Measurements from ENCODE around the gene TAS2R46.
"Not testable (repeated sequence)": the region's sequence is repeated elsewhere in the genome, so short reads cannot be mapped to it uniquely, and the experiment has no call there.

Gene TAS2R46, protein sequence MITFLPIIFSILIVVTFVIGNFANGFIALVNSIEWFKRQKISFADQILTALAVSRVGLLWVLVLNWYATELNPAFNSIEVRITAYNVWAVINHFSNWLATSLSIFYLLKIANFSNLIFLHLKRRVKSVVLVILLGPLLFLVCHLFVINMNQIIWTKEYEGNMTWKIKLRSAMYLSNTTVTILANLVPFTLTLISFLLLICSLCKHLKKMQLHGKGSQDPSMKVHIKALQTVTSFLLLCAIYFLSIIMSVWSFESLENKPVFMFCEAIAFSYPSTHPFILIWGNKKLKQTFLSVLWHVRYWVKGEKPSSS

GRCh38 chr12:11062194-11062593 is at the start of gene TAS2R46:
Gene TAS2R46 (minus strand): TSS chr12:11062294. CDS start chr12:11062294, 0 bp downstream.
- not testable (repeated sequence) for H3K36me3 ChIP-seq (ENCODE audit: control insufficient read depth in 1 of 2, insufficient read depth in 2 of 2, low read length in 2 of 2); H3K4me1 ChIP-seq (ENCODE audit: control insufficient read depth in 1 of 2, insufficient read depth in 2 of 2, low read length in 2 of 2); H3K4me3 ChIP-seq (ENCODE audit: low read depth in 1 of 2, low read length in 2 of 2); H3K9me3 ChIP-seq (ENCODE audit: control insufficient read depth in 1 of 2, low read length in 2 of 2); H3K27ac ChIP-seq (ENCODE audit: low read depth, low read length); H3K27me3 ChIP-seq (ENCODE audit: control insufficient read depth in 1 of 2, insufficient read depth in 2 of 2, low read length in 2 of 2); H3K9ac ChIP-seq (ENCODE audit: low read depth in 1 of 2, low read length in 2 of 2)

- not testable (repeated sequence) for H3K27ac ChIP-seq (ENCODE audit: low read depth, low read length); H3K27me3 ChIP-seq (ENCODE audit: control insufficient read depth in 1 of 2, insufficient read depth in 2 of 2, low read length in 2 of 2); H3K9ac ChIP-seq (ENCODE audit: low read depth in 1 of 2, low read length in 2 of 2); H3K4me3 ChIP-seq (ENCODE audit: low read depth in 1 of 2, low read length in 2 of 2); H3K4me1 ChIP-seq (ENCODE audit: control insufficient read depth in 1 of 2, insufficient read depth in 2 of 2, low read length in 2 of 2); H3K36me3 ChIP-seq (ENCODE audit: control insufficient read depth in 1 of 2, insufficient read depth in 2 of 2, low read length in 2 of 2); H3K9me3 ChIP-seq (ENCODE audit: control insufficient read depth in 1 of 2, low read length in 2 of 2)
These were observed 49.1 kb upstream of the TAS2R46 start for GRCh38 chr12:11111213-11111612.

- Histone ChIP-seq H3K27ac (ENCODE audit: low read depth, low read length) (no peak overlapping the region), H3K9me3 (ENCODE audit: control insufficient read depth in 1 of 2, low read length in 2 of 2) (peaks cover 0 to 7% of the 10 kb centered on the region in 2 donors), H3K9ac (ENCODE audit: low read depth in 1 of 2, low read length in 2 of 2) (no peak overlapping the region), H3K27me3 (ENCODE audit: control insufficient read depth in 1 of 2, insufficient read depth in 2 of 2, low read length in 2 of 2) (no peaks in the 10 kb centered on the region), H3K4me3 (ENCODE audit: low read depth in 1 of 2, low read length in 2 of 2) (no peak overlapping the region), H3K36me3 (ENCODE audit: control insufficient read depth in 1 of 2, insufficient read depth in 2 of 2, low read length in 2 of 2) (no peaks in the 10 kb centered on the region), H3K4me1 (ENCODE audit: control insufficient read depth in 1 of 2, insufficient read depth in 2 of 2, low read length in 2 of 2) (no peaks in the 10 kb centered on the region)
These were observed 46.8 kb upstream of the TAS2R46 start for GRCh38 chr12:11108862-11109261.

GRCh38 chr12:11107719-11108118 is 45.6 kb upstream of the TAS2R46 start:
- Histone ChIP-seq H3K4me3 (ENCODE audit: low read depth in 1 of 2, low read length in 2 of 2) (no peak overlapping the region), H3K27ac (ENCODE audit: low read depth, low read length) (no peak overlapping the region), H3K4me1 (ENCODE audit: control insufficient read depth in 1 of 2, insufficient read depth in 2 of 2, low read length in 2 of 2) (no peaks in the 10 kb centered on the region), H3K9ac (ENCODE audit: low read depth in 1 of 2, low read length in 2 of 2) (no peak overlapping the region), H3K9me3 (ENCODE audit: control insufficient read depth in 1 of 2, low read length in 2 of 2) (peaks cover 0 to 6% of the 10 kb centered on the region in 2 donors), H3K36me3 (ENCODE audit: control insufficient read depth in 1 of 2, insufficient read depth in 2 of 2, low read length in 2 of 2) (no peaks in the 10 kb centered on the region), H3K27me3 (ENCODE audit: control insufficient read depth in 1 of 2, insufficient read depth in 2 of 2, low read length in 2 of 2) (no peaks in the 10 kb centered on the region)

GRCh38 chr12:11106288-11106687 is 44.2 kb upstream of the TAS2R46 start:
- H3K27ac ChIP-seq (ENCODE audit: low read depth, low read length) = no peak overlapping the region
- H3K4me3 ChIP-seq (ENCODE audit: low read depth in 1 of 2, low read length in 2 of 2) = no peak overlapping the region
- H3K9ac ChIP-seq (ENCODE audit: low read depth in 1 of 2, low read length in 2 of 2) = no peak overlapping the region
- H3K27me3 ChIP-seq (ENCODE audit: control insufficient read depth in 1 of 2, insufficient read depth in 2 of 2, low read length in 2 of 2) = no peaks in the 10 kb centered on the region
- no peaks in the 10 kb centered on the region for H3K4me1 ChIP-seq (ENCODE audit: control insufficient read depth in 1 of 2, insufficient read depth in 2 of 2, low read length in 2 of 2)
- no peaks in the 10 kb centered on the region for H3K9me3 ChIP-seq (ENCODE audit: control insufficient read depth in 1 of 2, low read length in 2 of 2)
- no peaks in the 10 kb centered on the region for H3K36me3 ChIP-seq (ENCODE audit: control insufficient read depth in 1 of 2, insufficient read depth in 2 of 2, low read length in 2 of 2)

- Histone ChIP-seq H3K27ac (ENCODE audit: low read depth, low read length) (no peak overlapping the region), H3K36me3 (ENCODE audit: control insufficient read depth in 1 of 2, insufficient read depth in 2 of 2, low read length in 2 of 2) (no peaks in the 10 kb centered on the region), H3K9ac (ENCODE audit: low read depth in 1 of 2, low read length in 2 of 2) (no peak overlapping the region), H3K27me3 (ENCODE audit: control insufficient read depth in 1 of 2, insufficient read depth in 2 of 2, low read length in 2 of 2) (no peaks in the 10 kb centered on the region), H3K4me3 (ENCODE audit: low read depth in 1 of 2, low read length in 2 of 2) (no peak overlapping the region), H3K9me3 (ENCODE audit: control insufficient read depth in 1 of 2, low read length in 2 of 2) (no peaks in the 10 kb centered on the region), H3K4me1 (ENCODE audit: control insufficient read depth in 1 of 2, insufficient read depth in 2 of 2, low read length in 2 of 2) (no peaks in the 10 kb centered on the region)
These were observed 43.5 kb upstream of the TAS2R46 start for GRCh38 chr12:11105546-11105945.

GRCh38 chr12:11094910-11095309 is 32.8 kb upstream of the TAS2R46 start:
- not testable (repeated sequence) for H3K9me3 ChIP-seq (ENCODE audit: control insufficient read depth in 1 of 2, low read length in 2 of 2); H3K27me3 ChIP-seq (ENCODE audit: control insufficient read depth in 1 of 2, insufficient read depth in 2 of 2, low read length in 2 of 2); H3K36me3 ChIP-seq (ENCODE audit: control insufficient read depth in 1 of 2, insufficient read depth in 2 of 2, low read length in 2 of 2); H3K4me1 ChIP-seq (ENCODE audit: control insufficient read depth in 1 of 2, insufficient read depth in 2 of 2, low read length in 2 of 2); H3K4me3 ChIP-seq (ENCODE audit: low read depth in 1 of 2, low read length in 2 of 2); H3K27ac ChIP-seq (ENCODE audit: low read depth, low read length); H3K9ac ChIP-seq (ENCODE audit: low read depth in 1 of 2, low read length in 2 of 2)

DNA sequence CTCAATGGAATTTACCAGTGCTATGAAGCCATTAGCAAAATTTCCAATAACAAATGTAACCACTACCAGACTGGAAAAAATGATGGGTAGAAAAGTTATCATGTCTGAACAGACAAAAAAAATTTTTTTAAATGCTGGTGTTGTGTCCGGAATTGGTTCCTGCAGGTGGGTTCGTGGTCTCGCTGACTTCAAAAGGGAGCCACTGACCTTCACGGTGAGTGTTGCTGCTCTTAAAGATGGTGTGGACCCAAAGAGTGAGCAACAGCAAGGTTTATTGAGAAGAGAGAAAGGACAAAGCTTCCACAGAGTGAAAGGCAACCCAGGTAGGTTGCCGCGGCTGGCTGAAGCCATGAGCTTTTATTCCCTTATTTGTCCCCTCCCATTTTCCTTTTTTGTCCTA is 30.0 kb upstream of the TAS2R46 start, which contains the start of gene TAS2R43:
TSS of gene TAS2R43 (minus strand) at position 186 of the 400 bp plus-strand sequence. CDS start at position 102, 84 bp downstream.
- no peaks in the 10 kb centered on the region for H3K27me3 ChIP-seq (ENCODE audit: control insufficient read depth in 1 of 2, insufficient read depth in 2 of 2, low read length in 2 of 2)
- H3K36me3 ChIP-seq (ENCODE audit: control insufficient read depth in 1 of 2, insufficient read depth in 2 of 2, low read length in 2 of 2) = no peaks in the 10 kb centered on the region
- no peak within 1 kb of the TSS for H3K4me3 ChIP-seq (ENCODE audit: low read depth in 1 of 2, low read length in 2 of 2)
- no peaks in the 10 kb centered on the region for H3K9me3 ChIP-seq (ENCODE audit: control insufficient read depth in 1 of 2, low read length in 2 of 2)
- no peak within 1 kb of the TSS for H3K9ac ChIP-seq (ENCODE audit: low read depth in 1 of 2, low read length in 2 of 2)
- no peak within 1 kb of the TSS for H3K27ac ChIP-seq (ENCODE audit: low read depth, low read length)
- H3K4me1 ChIP-seq (ENCODE audit: control insufficient read depth in 1 of 2, insufficient read depth in 2 of 2, low read length in 2 of 2) = no peaks in the 10 kb centered on the region

DNA sequence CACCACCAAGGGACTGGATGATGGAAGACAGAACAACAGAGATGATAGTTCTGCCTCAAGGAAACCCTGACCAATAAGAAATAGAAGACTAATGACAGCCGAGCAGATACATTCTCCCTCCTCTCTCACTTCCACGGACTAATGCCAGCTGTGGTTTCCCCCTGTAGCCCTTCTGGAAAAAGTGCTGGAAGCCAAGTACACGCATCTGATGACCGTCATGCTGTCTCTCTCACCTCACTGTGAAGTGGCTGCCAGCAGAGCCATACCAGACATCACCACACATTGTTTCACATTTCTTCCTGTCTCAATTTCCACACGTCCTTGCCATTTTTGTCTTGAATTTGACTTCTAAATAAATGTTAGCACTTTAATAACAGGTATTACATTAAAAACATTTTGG is 27.2 kb upstream of the TAS2R46 start:
- Histone ChIP-seq H3K36me3 (ENCODE audit: control insufficient read depth in 1 of 2, insufficient read depth in 2 of 2, low read length in 2 of 2) (no peaks in the 10 kb centered on the region), H3K27me3 (ENCODE audit: control insufficient read depth in 1 of 2, insufficient read depth in 2 of 2, low read length in 2 of 2) (no peaks in the 10 kb centered on the region), H3K9ac (ENCODE audit: low read depth in 1 of 2, low read length in 2 of 2) (no peak overlapping the region), H3K4me1 (ENCODE audit: control insufficient read depth in 1 of 2, insufficient read depth in 2 of 2, low read length in 2 of 2) (no peaks in the 10 kb centered on the region), H3K9me3 (ENCODE audit: control insufficient read depth in 1 of 2, low read length in 2 of 2) (no peaks in the 10 kb centered on the region), H3K4me3 (ENCODE audit: low read depth in 1 of 2, low read length in 2 of 2) (no peak overlapping the region), H3K27ac (ENCODE audit: low read depth, low read length) (no peak overlapping the region)

DNA sequence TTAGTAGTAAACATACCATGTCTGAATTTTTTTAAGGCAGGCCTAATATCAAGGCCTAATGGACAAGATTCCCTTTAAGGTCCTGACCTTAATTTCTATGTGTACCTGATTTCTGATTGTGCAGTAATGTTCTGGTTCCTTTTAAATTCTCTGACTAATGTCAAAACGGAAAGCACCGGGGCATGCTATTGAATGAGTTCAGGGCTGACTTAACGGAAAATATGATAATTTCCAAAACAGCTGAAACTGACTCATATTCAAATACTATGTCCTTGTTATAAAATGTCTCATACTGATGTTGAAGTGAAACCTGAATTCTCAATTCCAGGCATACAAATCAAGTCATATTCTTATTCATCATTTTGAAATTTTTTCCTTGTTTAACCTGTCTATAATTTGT is 23.3 kb upstream of the TAS2R46 start:
- H3K9ac ChIP-seq (ENCODE audit: low read depth in 1 of 2, low read length in 2 of 2) = no peak overlapping the region
- no peaks in the 10 kb centered on the region for H3K4me1 ChIP-seq (ENCODE audit: control insufficient read depth in 1 of 2, insufficient read depth in 2 of 2, low read length in 2 of 2)
- H3K4me3 ChIP-seq (ENCODE audit: low read depth in 1 of 2, low read length in 2 of 2) = no peak overlapping the region
- peaks cover 0 to 14% of the 10 kb centered on the region in 2 donors for H3K9me3 ChIP-seq (ENCODE audit: control insufficient read depth in 1 of 2, low read length in 2 of 2)
- no peaks in the 10 kb centered on the region for H3K27me3 ChIP-seq (ENCODE audit: control insufficient read depth in 1 of 2, insufficient read depth in 2 of 2, low read length in 2 of 2)
- H3K27ac ChIP-seq (ENCODE audit: low read depth, low read length) = no peak overlapping the region
- no peaks in the 10 kb centered on the region for H3K36me3 ChIP-seq (ENCODE audit: control insufficient read depth in 1 of 2, insufficient read depth in 2 of 2, low read length in 2 of 2)

Measured in duodenal mucosa (tissue), 2 donors.